ENCODE measurements around the gene NAT16. TPM values are rescaled to one million over a fixed set of nuclear protein-coding genes. Genes with fewer than 3 reads are reported as not detected.

The NAT16 gene
- total and polyA plus RNA-seq, 2 of the 13 experiments (the other 11 are each of a cell fraction or from before 2014, with no cell fraction given), result 0.04 TPM; not detected in 1

GRCh38 chr7:101138213-101138870, 41.8 kb downstream of the NAT16 start (continued):
- no peak for TF ChIP-seq FLYWCH1 (CRISPR knock-in tag; IDR thresholded peaks at IDR 0.05)
- TF ChIP-seq AKAP8 (CRISPR knock-in tag; IDR thresholded peaks at IDR 0.05), result 0 out of 2 replicates have a peak, but pooled peaks have one; percentile 66
- TF ChIP-seq ZBTB44 (CRISPR knock-in tag; IDR thresholded peaks at IDR 0.05), result no peak
- TF ChIP-seq TEF (CRISPR knock-in tag; IDR thresholded peaks at IDR 0.05), result no peak
- TF ChIP-seq PHF5A (CRISPR knock-in tag; IDR thresholded peaks at IDR 0.05; ENCODE audit: low read depth, unreplicated experiment), result no peak
- TF ChIP-seq SMARCE1 (IDR thresholded peaks at IDR 0.05; ENCODE audit: borderline replicate concordance), result no peak
- no peak for TF ChIP-seq BCL6 (CRISPR knock-in tag; IDR thresholded peaks at IDR 0.05)
- peak; percentile 54 for TF ChIP-seq HOXA3 (CRISPR knock-in tag; IDR thresholded peaks at IDR 0.05)
- no peak; the same call in 1 of the 2 replicates for TF ChIP-seq IRF1 (CRISPR knock-in tag; IDR thresholded peaks at IDR 0.05; ENCODE audit: low read depth)
- TF ChIP-seq ZIK1 (CRISPR knock-in tag; IDR thresholded peaks at IDR 0.05; ENCODE audit: borderline replicate concordance, low read depth), result no peak
- no peak for TF ChIP-seq ZSCAN31 (CRISPR knock-in tag; IDR thresholded peaks at IDR 0.05; ENCODE audit: low read depth)
- TF ChIP-seq KAT8 (CRISPR knock-in tag; IDR thresholded peaks at IDR 0.05), result peak; percentile 13; the same call in 1 of the 2 replicates
- TF ChIP-seq PATZ1 (CRISPR knock-in tag; IDR thresholded peaks at IDR 0.05), result peak; percentile 83
- peak; percentile 62; the same call in 1 of the 2 replicates for TF ChIP-seq MAX (IDR thresholded peaks at IDR 0.05)
- TF ChIP-seq SATB2 (CRISPR knock-in tag; IDR thresholded peaks at IDR 0.05), result no peak
- peak; percentile 15; the same call in 1 of the 2 replicates for TF ChIP-seq SPEN (CRISPR knock-in tag; IDR thresholded peaks at IDR 0.05; ENCODE audit: low read depth)
- TF ChIP-seq ZSCAN25 (CRISPR knock-in tag; IDR thresholded peaks at IDR 0.05), result no peak
- TF ChIP-seq ZBTB49 (CRISPR knock-in tag; IDR thresholded peaks at IDR 0.05; ENCODE audit: borderline replicate concordance), result no peak
- TF ChIP-seq NFKB2 (CRISPR knock-in tag; IDR thresholded peaks at IDR 0.05; ENCODE audit: borderline replicate concordance), result no peak
- no peak for TF ChIP-seq ZNF337 (CRISPR knock-in tag; IDR thresholded peaks at IDR 0.05; ENCODE audit: borderline replicate concordance, low read depth)
- TF ChIP-seq REL (CRISPR knock-in tag; conservative IDR thresholded peaks at IDR 0.05), result no peak
- no peak for TF ChIP-seq ZNF598 (CRISPR knock-in tag; IDR thresholded peaks at IDR 0.05; ENCODE audit: borderline replicate concordance)
- peak; percentile 99 for TF ChIP-seq FOSL2 (CRISPR knock-in tag; IDR thresholded peaks at IDR 0.05)
